ENCODE data around the gene ADAP1.
A peak's percentile ranks its signal among the peaks of the same experiment; 100 is the strongest.
"Not testable (repeated sequence)": the region's sequence is repeated elsewhere in the genome, so short reads cannot be mapped to it uniquely, and the experiment has no call there.

The ADAP1 gene

DNA sequence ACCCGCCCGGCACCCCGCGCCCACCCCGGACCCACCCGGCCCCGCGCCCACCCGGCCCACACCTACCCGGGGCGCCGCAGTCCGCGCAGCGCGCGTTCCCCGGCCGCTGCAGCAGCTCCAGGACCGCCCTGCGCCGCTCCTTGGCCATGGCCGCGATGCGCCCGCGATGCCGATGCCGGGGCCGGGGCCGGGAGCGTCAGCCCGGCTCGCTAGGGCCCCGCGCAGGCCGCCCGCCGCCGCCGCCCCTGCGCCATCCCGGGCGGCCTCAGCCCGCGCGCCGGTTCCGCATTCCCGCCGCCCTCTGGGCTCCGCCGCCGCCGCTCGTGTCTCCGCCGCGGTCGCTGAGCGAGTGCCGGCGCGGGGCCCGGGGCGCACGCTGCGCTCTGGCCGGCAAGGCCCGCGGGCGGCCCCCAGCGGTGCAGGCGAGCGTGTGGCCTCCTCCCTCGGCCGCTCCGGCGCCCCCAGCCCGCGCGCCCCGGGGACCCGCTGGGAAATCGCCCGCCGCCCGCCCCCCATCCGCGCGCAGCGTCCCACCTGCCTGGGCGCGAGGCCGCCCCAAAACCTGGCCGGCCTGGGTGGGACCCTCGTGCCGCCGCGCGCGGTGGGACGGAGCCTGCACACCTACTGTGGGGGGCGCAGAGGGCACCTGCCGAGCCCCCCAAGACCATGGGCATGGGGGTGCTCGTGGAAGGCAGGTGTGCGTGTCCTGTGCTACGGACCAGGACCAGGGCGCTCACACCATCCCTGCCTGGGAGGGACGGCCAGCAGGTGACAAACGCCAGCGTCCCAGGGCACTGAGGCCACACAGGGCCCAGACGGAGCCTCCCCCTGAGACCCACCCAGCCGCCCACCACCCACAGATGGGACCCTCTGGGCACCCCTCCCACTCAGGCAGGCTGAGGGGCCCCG is at the start of gene ADAP1:
ADAP1 (minus strand) TSS at position 351 of the 909 bp plus-strand sequence; CDS start at position 148, 203 bp downstream.
- in situ Hi-C loops (cut with HindIII; ENCODE audit: low pct_ligation_motif_present, low pct_unique_long_range_greater_than_20kb, low sequenced_read_pairs) = loop anchor here (25.0 kb wide), 1 partner anchor 167 kb away; no protein-coding TSS in a partner anchor
- DNase-seq = peak; percentile 61

DNA sequence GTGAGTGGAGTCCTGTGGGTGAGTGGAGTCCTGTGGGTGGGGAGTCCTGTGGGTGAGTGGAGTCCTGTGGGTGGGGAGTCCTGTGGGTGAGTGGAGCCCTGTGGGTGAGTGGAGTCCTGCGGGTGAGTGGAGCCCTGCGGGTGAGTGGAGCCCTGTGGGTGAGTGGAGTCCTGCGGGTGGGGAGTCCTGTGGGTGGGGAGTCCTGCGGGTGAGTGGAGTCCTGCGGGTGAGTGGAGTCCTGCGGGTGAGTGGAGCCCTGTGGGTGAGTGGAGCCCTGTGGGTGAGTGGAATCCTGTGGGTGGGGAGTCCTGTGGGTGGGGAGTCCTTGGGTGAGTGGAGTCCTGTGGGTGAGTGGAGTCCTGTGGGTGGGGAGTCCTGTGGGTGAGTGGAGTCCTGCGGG is 48.0 kb upstream of the ADAP1 start:
- in situ Hi-C loops (cut with HindIII; ENCODE audit: low pct_ligation_motif_present, low pct_unique_long_range_greater_than_20kb, low sequenced_read_pairs); DNase-seq: not testable (repeated sequence)

DNA sequence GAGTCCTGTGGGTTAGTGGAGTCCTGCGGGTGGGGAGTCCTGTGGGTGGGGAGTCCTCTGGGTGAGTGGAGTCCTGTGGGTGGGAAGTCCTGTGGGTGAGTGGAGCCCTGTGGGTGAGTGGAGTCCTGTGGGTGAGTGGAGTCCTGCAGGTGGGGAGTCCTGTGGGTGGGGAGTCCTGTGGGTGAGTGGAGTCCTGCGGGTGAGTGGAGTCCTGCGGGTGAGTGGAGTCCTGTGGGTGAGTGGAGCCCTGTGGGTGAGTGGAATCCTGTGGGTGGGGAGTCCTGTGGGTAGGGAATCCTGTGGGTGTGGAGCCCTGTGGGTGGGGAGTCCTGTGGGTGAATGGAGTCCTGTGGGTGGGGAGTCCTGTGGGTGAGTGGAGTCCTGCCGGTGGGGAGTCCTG is 47.5 kb upstream of the ADAP1 start:
- in situ Hi-C loops (cut with HindIII; ENCODE audit: low pct_ligation_motif_present, low pct_unique_long_range_greater_than_20kb, low sequenced_read_pairs); DNase-seq: not testable (repeated sequence)

GRCh38 chr7:1001069-1001770 is 46.7 kb upstream of the ADAP1 start:
- DNase-seq = not testable (repeated sequence)

GRCh38 chr7:999941-1000935 is 45.8 kb upstream of the ADAP1 start:
- in situ Hi-C loops (cut with HindIII; ENCODE audit: low pct_ligation_motif_present, low pct_unique_long_range_greater_than_20kb, low sequenced_read_pairs) = no loop called here

More at GRCh38 chr7:1001069-1001770, 46.7 kb upstream of the ADAP1 start:
- in situ Hi-C loops (cut with HindIII; ENCODE audit: low pct_ligation_motif_present, low pct_unique_long_range_greater_than_20kb, low sequenced_read_pairs) = not testable (repeated sequence)

GRCh38 chr7:999149-999879 is 44.8 kb upstream of the ADAP1 start:
- in situ Hi-C loops (cut with HindIII; ENCODE audit: low pct_ligation_motif_present, low pct_unique_long_range_greater_than_20kb, low sequenced_read_pairs) = no loop called here
- DNase-seq = no peak

More at GRCh38 chr7:999941-1000935, 45.8 kb upstream of the ADAP1 start:
- DNase-seq = no peak

- in situ Hi-C loops (cut with HindIII; ENCODE audit: low pct_ligation_motif_present, low pct_unique_long_range_greater_than_20kb, low sequenced_read_pairs) = no loop called here
- no peak for DNase-seq
Observed at GRCh38 chr7:997404-998395, 43.2 kb upstream of the ADAP1 start.

DNA sequence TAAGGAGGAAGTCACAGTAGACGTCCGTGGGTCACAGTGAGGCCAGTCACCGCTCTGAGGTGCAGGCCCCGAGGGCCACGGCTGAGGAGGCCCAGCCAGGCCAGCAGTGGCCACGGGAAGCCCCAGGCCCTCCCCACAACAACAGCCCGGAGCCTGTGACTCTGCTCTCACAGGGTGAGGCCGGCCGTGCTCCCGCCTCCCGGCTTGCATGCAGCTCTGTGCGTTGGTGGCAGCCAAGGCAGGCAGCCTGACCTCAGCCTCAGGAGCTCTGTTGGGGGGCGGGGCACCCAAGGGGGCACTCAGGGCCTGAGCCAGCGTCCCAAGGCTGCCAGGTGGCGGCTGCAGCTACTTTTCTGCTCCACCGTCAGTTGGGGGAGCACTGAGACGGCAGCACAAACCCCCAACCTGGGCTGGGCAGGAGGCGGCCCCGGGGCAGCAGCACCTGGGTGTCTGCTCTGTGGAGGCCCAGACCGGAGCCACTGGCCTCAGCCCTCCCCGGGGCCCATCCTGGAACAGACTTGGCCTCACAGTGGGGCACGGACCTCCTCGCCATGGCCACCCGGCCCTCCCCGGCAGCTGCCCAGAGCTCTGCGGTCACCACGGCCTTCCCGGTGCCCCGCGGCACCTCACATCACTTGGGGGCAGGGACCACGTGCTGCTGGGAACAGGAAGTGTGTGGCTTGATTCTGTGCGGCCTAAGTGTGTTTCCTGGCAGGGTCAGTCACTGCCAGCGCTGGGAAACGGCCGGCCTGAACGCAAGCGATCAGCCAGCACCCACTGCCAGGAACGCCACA is 41.8 kb upstream of the ADAP1 start:
- in situ Hi-C loops (cut with HindIII; ENCODE audit: low pct_ligation_motif_present, low pct_unique_long_range_greater_than_20kb, low sequenced_read_pairs) = no loop called here
- no peak for DNase-seq

DNA sequence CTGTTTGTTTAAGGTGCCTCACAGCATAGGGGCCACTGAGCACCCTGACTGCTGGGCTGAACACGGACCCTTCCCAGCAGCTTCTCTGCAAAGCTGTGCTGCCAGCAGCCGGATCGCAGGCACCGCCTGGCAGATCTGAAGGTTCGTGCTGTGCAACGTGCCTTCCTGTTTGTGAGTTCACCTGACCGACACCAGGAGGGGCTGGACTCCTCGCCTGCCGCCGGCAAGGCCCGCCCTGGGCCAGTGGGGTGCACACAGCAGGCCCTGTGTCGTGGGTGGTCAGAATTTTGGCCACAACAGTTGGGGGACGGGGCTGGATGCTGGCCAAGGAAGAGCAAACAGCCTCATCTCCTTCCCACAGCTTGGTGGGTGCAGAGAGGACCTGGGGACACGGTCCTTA is 41.1 kb upstream of the ADAP1 start:
- no peak for DNase-seq
- in situ Hi-C loops (cut with HindIII; ENCODE audit: low pct_ligation_motif_present, low pct_unique_long_range_greater_than_20kb, low sequenced_read_pairs) = no loop called here

GRCh38 chr7:994592-995308 is 40.3 kb upstream of the ADAP1 start:
- in situ Hi-C loops (cut with HindIII; ENCODE audit: low pct_ligation_motif_present, low pct_unique_long_range_greater_than_20kb, low sequenced_read_pairs) = no loop called here
- no peak for DNase-seq

DNA sequence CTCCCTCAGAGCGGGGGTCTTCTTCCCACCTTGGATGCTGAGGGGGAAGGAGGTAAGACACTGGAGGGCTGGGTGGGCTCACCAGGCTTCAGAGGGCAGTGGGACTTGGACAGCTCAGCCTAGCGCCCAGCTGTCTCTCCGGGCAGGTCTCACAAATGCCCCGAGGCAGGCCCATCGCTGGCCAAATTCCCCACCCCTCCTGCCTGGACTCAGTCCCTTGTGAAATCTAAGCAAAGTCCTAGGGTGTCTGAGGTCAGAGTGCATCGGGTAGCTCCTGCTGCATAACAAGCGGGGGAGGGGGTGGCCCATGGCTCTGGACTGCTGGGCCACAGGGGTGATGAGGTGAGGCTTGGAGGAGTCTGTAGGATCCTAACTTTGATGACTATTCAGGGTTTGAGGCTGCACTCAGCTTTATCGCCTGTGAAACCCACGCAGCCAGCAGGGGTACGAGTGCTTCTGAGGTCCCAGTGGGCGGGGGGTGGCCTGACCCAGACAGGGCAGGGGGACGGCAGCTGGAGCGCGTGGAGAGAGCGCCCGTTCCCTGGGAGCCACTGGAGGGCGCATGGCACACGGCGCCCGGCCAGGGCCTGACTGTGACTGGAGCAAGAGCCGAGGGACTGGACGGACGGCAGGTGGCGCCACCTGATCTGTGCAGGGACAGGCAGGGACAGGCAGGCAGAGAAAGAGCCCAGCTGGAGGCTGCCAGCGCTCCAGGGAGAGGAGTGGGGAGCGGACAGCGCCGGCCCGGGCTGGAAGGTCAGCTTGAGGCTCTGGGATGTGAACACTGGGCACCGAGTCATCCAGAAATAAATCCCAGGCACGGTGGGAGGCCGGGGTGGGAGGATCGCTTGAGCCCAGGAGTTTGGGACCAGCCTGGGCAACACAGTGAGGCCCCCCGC is 38.5 kb upstream of the ADAP1 start:
- in situ Hi-C loops (cut with HindIII; ENCODE audit: low pct_ligation_motif_present, low pct_unique_long_range_greater_than_20kb, low sequenced_read_pairs) = no loop called here
- DNase-seq = peak; percentile 97

GRCh38 chr7:991729-992656 is 37.5 kb upstream of the ADAP1 start:
- in situ Hi-C loops (cut with HindIII; ENCODE audit: low pct_ligation_motif_present, low pct_unique_long_range_greater_than_20kb, low sequenced_read_pairs) = no loop called here
- no peak for DNase-seq

- in situ Hi-C loops (cut with HindIII; ENCODE audit: low pct_ligation_motif_present, low pct_unique_long_range_greater_than_20kb, low sequenced_read_pairs) = no loop called here
- no peak for DNase-seq
Observed at GRCh38 chr7:990933-991728, 36.7 kb upstream of the ADAP1 start.

Data from ACHN (cell line).